Heart right ventricle (tissue), 16 donors: ENCODE results near the gene SMIM27. TPM values are rescaled to one million over a fixed set of nuclear protein-coding genes. Genes with fewer than 3 reads are reported as not detected.

ENCODE experiments used
- ATAC-seq, 8 donors: fragments of 200-7000 bp; cut with Tn5 transposase; one replicate each; pipeline ENCODE4 v1.9.1; 2020; ENCODE audit warnings: mild to moderate bottlenecking in 8 of 8, moderate library complexity in 8 of 8, moderate number of reproducible peaks in 1 of 8
- DNase-seq, 2 donors: peaks; one replicate each; pipeline ENCODE4 v3.0.0-alpha.2; 2020
- H3K27ac ChIP-seq, 10 donors: fragments of 200-600 bp; sonication (generic) in 2 of 10; one replicate each; pipeline versions ENCODE4 v1.5.0 to v1.8.0; 2020 to 2022; ENCODE audit warnings: mild to moderate bottlenecking in 3 of 10
- H3K27me3 ChIP-seq, 7 donors: fragments of 200-600 bp; one replicate each; pipeline ENCODE4 v1.8.0; 2021 to 2022; ENCODE audit warnings: mild to moderate bottlenecking in 2 of 7
- H3K36me3 ChIP-seq, 9 donors: fragments of 200-600 bp; sonication (generic) in 1 of 9; one replicate each; pipeline versions ENCODE4 v1.5.0 to v1.8.0; 2020 to 2022; ENCODE audit warnings: mild to moderate bottlenecking in 2 of 9
- H3K4me1 ChIP-seq, 9 donors: fragments of 200-600 bp; sonication (generic) in 1 of 9; one replicate each; pipeline versions ENCODE4 v1.5.0 to v1.8.0; 2020 to 2022; ENCODE audit warnings: mild to moderate bottlenecking in 4 of 9
- H3K4me3 ChIP-seq, 10 donors: fragments of 200-600 bp; sonication (generic) in 2 of 10; one replicate each; pipeline versions ENCODE4 v1.5.0 to v1.8.0; 2020 to 2022; ENCODE audit warnings: mild to moderate bottlenecking in 7 of 10, moderate library complexity in 2 of 10
- H3K9me3 ChIP-seq, 11 donors: fragments of 200-600 bp in 10 of 11; sonication (generic) in 2 of 11; one replicate each; pipeline versions ENCODE4 v1.5.0 to v1.8.0; 2013 to 2022; ENCODE audit warnings: mild to moderate bottlenecking in 2 of 11, control low read depth in 1 of 11, moderate library complexity in 1 of 11
- CTCF ChIP-seq, 9 donors: fragments of 200-600 bp; sonication (generic) in 2 of 9; IDR thresholded peaks; one replicate each; pipeline versions ENCODE4 v1.5.0 to v1.8.0; 2021 to 2022; ENCODE audit warnings: antibody characterized with exemption in 9 of 9, mild to moderate bottlenecking in 5 of 9, moderate library complexity in 1 of 9
- WGBS, 2 donors: extraction: QIAGEN DNeasy Blood & Tissue Kit; methylation state at CpG; one replicate each; pipeline ENCODE4 v1.1.7; 2013; ENCODE audit warnings: inconsistent platforms in 1 of 2; 5-methylcytosine and 5-hydroxymethylcytosine counted together
- intact Hi-C, 10 donors: fragments of 100-400 bp; cut with DNase I; formaldehyde crosslinking; loops; one replicate each; pipeline versions ENCODE4 v1.11.1 to v1.14.2; 2022
- polyA plus RNA-seq, 2 donors: library from polyadenylated mRNA; stranded (reverse); fragments of 200-250 nt; gene quantifications; one replicate each; pipeline ENCODE4 v1.2.3, GENCODE V29; 2013
- total RNA-seq, 10 donors: library from RNA; stranded (reverse); fragmentation: NEBNext Ultra II Directional in 3 of 10; extraction: Animal tissue kit (Norgen Biotek cat#: 25700) in 3 of 10; gene quantifications; one replicate each; pipeline versions ENCODE4 v1.2.1 to v1.2.4, GENCODE V29; 2021 to 2023
- donor health status: Arrhythmogenic right ventricular cardiomyopathy.
- donor health status: ischemic (EF 13 %, LVEDD 7.1; RV severe dilation, severe dysfunction).
- donor health status: healthy with polysubstance abuse.
- donor health status: DM: no; HTN: yes; CAD: no.
- donor health status: DM: no; HTN: no; CAD: no.
- donor health status: ischemic (EF 25% LVEDD 6.9; RV normal size, moderate dysfunction).
- donor health status: ischemic (EF 25% LVEDD 5.7; RV mildly dilated, moderate dysfunction).
- donor health status: healthy.
- donor health status: DM: yes; HTN: yes; CAD: no.
- donor health status: Ischemic cardiomyopathy.
- donor health status: ischemic (EF 35%, LVEDD 5.7; RV mildly dilated, moderate dysfunction).
- donor health status: nonischemic (EF 11% LVEDD 7.7; RV severe dilation, severe dysfunction).
- donor health status: DM: yes; HTN: yes; CAD: no.
- donor health status: PGD.
- donor health status: ischemic (EF 29% LVEDD 5.4; RV normal size, mild dysfunction).
- donor health status: nonischemic (EF 23%, LVEDD 6.1; RV moderate dilation, normal function).

The SMIM27 gene
- total and polyA plus RNA-seq, 12 donors: 3.6 to 19.6 (median 14.8) TPM

GRCh38 chr9:32573821-32574220, 21.7 kb downstream of the SMIM27 start:
- DNase-seq (no peak), ATAC-seq (no peak)
- Histone ChIP-seq H3K4me3 (peak overlapping the region in 3 of 10 donors; percentile 71 to 92 (median 81)), H3K9me3 (no peaks in the 10 kb centered on the region), H3K27ac (peak overlapping the region in 8 of 10 donors; percentile 88 to 94 (median 92)), H3K27me3 (peaks cover 0 to 7% (median 0%) of the 10 kb centered on the region in 7 donors), H3K4me1 (peaks cover 0 to 31% (median 21%) of the 10 kb centered on the region in 9 donors), H3K36me3 (peaks cover 0 to 19% (median 0%) of the 10 kb centered on the region in 9 donors)
- 85 to 87% methylated on average over 7 of the region's 7 CpGs for WGBS, 2 donors
- TF ChIP-seq CTCF (IDR thresholded peaks at IDR 0.05): no peak
- intact Hi-C loops: loop anchor here in 5 of 10 donors (1.0 to 10.0 kb wide), 7 partner anchors 23 to 195 kb away; partner anchors contain the start of genes ACO1 (in 2 of the 5) and RIGI (in 2 of the 5)

- no peak for ATAC-seq
Measured at GRCh38 chr9:32574858-32575257, 22.7 kb downstream of the SMIM27 start.

GRCh38 chr9:32577316-32577715, 25.2 kb downstream of the SMIM27 start:
- H3K9me3 ChIP-seq: no peaks in the 10 kb centered on the region
- no peak for TF ChIP-seq CTCF (IDR thresholded peaks at IDR 0.05)
- DNase-seq (no peak), ATAC-seq (no peak)
- peaks cover 0 to 28% (median 3%) of the 10 kb centered on the region in 7 donors for H3K27me3 ChIP-seq
- intact Hi-C loops: loop anchor here in 5 of 10 donors (5.0 to 10.0 kb wide), 4 partner anchors 53 to 195 kb away; partner anchors contain the start of genes RIGI (in 2 of the 5) and ACO1 (in 1 of the 5)
- no peak overlapping the region for H3K4me3 ChIP-seq
- no peak overlapping the region for H3K27ac ChIP-seq
- 81 to 86% methylated on average over 3 of the region's 3 CpGs for WGBS, 2 donors
- H3K36me3 ChIP-seq: no peaks in the 10 kb centered on the region
- peaks cover 0 to 10% (median 6%) of the 10 kb centered on the region in 9 donors for H3K4me1 ChIP-seq

More at GRCh38 chr9:32574858-32575257, 22.7 kb downstream of the SMIM27 start:
- 50 to 64% methylated on average over 1 of the region's 1 CpG for WGBS, 2 donors
- Histone ChIP-seq H3K36me3 (peaks cover 0 to 10% (median 0%) of the 10 kb centered on the region in 9 donors), H3K4me1 (peaks cover 0 to 34% (median 21%) of the 10 kb centered on the region in 9 donors), H3K9me3 (no peaks in the 10 kb centered on the region), H3K27ac (no peak overlapping the region), H3K27me3 (peaks cover 0 to 14% (median 0%) of the 10 kb centered on the region in 7 donors), H3K4me3 (no peak overlapping the region)
- intact Hi-C loops: loop anchor here in 5 of 10 donors (5.0 to 10.0 kb wide), 4 partner anchors 50 to 193 kb away; partner anchors contain the start of genes RIGI (in 2 of the 5) and ACO1 (in 1 of the 5)
- TF ChIP-seq CTCF (IDR thresholded peaks at IDR 0.05): no peak
- no peak for DNase-seq

GRCh38 chr9:32578976-32579375, 26.8 kb downstream of the SMIM27 start:
- H3K4me3 ChIP-seq: peak overlapping the region in 2 of 10 donors; percentile 6 to 11
- DNase-seq (no peak), ATAC-seq (no peak)
- peaks cover 0 to 28% (median 3%) of the 10 kb centered on the region in 7 donors for H3K27me3 ChIP-seq
- H3K9me3 ChIP-seq: no peaks in the 10 kb centered on the region
- 49 to 54% methylated on average over 5 of the region's 5 CpGs for WGBS, 2 donors
- TF ChIP-seq CTCF (IDR thresholded peaks at IDR 0.05): no peak
- H3K27ac ChIP-seq: no peak overlapping the region
- intact Hi-C loops: loop anchor here in 9 of 10 donors (1.0 to 10.0 kb wide), 8 partner anchors 54 to 390 kb away; partner anchors contain the start of genes RIGI (in 2 of the 9) and ACO1 (in 1 of the 9)
- H3K36me3 ChIP-seq: no peaks in the 10 kb centered on the region
- H3K4me1 ChIP-seq: peaks cover 0 to 4% (median 0%) of the 10 kb centered on the region in 9 donors
